GM23248 (cell line): ENCODE results near the gene DOLK.

Experiments
- EZH2 ChIP-seq: fragments of 200-600 bp; sonication (generic); IDR thresholded peaks from 2 replicates; pipeline ENCODE4 v1.6.1; 2018; ENCODE audit warnings: antibody characterized with exemption, mild to moderate bottlenecking; ENCODE audit not compliant: insufficient read depth, poor library complexity, severe bottlenecking
- EZH2phosphoT487 ChIP-seq: fragments of 200-600 bp; sonication (generic); IDR thresholded peaks from 2 replicates; pipeline ENCODE4 v1.6.1; 2018; ENCODE audit warnings: antibody characterized with exemption, moderate library complexity, mild to moderate bottlenecking, low read depth; ENCODE audit not compliant: insufficient read depth

DNA sequence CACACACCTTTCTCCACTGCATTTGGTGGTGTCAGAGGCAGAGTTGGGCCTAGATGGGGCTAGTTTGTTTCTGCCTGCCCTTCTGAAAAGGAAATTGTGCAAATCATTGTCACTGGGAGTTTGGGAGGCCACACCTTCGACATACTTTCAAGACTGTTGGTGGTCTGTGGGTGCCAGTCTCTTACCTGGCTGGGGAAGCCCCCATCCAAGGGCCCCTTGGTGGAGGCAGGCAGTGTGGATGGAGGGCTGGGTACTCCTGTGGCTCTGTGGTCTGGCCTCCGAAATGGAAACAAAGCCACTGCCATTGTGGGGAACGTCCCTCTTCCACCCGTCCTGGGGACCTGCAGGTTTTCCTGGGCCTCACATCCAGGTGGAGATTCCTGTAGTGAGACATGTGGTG is 37.5 kb downstream of the DOLK start:
- TF ChIP-seq EZH2phosphoT487 (no peak), EZH2 (no peak)
